ENCODE results near the gene ATP6V1A.
A peak's percentile ranks its signal among the peaks of the same experiment; 100 is the strongest.

Gene ATP6V1A

DNA sequence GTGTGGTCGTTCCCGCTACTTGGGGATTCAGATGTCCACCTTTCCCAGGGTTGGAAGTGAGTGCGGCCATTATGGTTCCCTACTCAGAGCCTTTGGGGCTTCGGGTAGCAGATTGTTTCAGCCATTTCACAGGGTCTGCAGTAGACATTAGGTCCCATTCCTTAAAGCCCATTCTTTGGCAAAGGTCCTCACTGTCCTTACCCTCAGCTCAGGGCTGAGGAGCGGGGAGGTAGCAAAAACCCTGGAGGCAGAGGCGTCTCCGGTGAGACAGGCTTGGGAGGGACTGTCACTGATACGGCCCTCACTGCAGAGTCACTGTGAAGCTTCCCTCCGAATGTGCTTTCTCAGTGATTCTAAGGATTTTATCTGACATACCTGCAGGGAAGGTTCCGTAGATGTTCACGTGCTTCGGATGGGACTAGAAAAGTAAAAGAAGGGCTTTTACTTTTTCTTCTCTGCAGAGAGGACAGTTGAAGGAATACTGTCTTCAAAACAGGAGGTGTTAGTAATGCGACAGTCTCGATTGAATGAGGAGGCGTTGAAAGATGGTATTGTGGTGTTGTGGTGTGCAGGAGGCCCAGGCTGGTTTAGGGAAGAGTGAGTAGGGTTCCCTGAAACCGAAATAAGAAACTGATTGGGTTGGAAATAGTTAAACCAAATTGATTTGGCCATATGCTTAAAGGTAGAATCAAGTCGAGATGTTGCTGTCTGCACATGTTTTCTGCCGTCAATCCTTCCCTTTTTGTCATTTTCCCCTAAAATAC is 630 bp downstream of the ATP6V1A start:
- DNase-seq (ENCODE audit: low read depth), result peak; percentile 27

DNA sequence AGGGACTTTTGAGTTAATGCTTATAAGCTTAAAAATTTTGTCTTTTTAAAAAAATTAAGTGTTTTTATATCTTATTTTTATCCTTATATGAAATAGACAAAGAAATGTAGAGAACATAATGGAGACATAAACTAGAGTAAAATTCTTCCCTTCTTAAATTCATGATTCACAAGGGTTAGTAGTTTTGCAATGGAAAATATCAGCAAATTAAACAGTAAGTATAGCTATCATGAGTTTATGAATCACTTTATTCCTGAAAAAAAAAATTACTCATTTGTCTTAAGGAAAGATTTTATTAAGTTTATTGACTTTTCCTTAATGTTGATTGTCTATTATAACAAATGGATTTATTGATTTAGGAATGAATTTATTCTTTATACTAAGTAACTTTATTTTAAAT is 4.3 kb downstream of the ATP6V1A start:
- DNase-seq (ENCODE audit: low read depth), result no peak

DNA sequence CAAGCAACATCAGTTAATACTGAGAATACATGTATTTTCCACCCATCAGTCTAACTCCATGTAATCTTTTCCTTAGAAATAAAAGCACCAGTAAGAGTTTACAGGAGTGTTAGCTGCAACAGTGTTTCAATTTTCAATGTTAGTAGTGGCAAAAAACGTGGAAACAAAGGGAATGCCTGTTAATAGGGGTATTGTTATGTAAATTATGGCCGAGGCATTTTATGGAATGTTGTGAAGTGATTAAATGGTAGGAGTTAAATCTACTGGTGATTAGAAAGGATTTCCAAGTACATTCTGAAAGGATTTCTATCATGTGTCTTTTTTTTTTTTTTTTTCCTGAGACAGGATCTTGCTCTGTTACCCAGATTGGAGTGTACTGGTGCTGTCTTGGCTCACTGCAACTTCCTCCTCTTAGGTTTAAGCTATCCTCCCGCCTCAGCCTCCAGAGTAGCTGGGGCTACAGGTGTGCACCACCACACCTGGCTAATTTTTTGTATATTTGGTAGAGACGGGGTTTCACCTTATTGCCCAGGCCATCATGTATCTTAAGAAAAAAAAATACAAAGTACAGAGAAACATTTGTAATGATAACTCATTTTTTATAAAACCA is 6.6 kb downstream of the ATP6V1A start:
- no peak for DNase-seq (ENCODE audit: low read depth)

DNA sequence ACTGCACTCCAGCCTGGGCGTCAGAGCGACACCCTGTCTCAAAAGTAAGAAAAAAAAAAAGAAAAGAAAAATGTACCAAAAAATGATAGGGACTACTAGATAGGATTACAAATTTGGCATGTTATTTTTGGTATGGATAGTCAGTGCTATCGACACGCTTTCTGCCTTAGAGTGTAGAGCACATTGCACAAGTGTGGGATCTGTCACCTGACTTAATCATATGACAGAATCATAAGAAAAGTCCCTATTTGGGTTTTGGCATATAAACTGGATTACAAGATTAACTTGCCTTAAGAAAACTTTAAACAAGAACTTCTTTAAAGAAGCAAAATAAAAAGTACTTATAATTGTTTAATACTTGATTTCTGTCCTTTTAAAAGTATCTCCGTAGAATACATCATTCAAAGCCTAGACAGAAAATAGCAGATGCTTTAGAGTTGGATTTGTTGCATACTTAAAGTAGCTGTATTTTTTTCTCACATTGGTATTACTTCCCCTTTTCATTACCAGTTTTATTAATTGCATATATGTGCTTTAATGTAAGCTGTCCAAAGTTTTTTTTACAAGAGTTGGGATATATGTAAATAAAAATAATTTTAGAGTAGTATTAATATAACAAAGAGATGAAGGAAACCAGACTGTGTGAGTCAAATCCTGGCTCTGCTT is 7.8 kb downstream of the ATP6V1A start:
- no peak for DNase-seq (ENCODE audit: low read depth)

DNA sequence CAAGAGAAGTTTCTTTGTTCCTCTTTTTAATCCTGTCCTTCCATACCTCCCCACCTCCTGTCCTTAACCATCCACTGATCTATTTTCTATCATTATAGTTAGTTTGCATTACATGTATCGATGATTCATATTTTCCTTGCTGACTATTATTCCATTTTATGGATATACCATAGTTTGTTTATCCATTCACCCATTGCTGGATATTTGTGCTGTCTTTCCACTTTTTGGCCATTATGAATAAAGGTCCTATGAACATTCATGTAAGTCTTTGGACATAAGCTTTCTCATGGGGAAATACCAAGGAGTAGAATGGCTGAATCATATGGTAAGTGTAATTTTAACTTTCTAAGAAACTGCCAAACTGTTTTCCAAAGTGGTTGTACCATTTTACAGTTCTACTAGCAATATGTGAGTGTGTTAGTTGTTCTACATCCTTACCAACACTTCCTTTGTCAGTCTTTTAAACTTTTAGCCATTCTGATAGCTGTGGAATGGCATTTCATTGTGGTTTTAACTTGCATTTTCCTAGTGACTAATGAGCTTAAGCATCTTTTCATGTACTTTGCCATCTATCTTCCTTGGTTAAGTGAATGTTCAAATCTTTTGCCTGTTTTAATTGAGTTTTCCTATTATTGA is 11.7 kb downstream of the ATP6V1A start:
- peak; percentile 91 for DNase-seq (ENCODE audit: low read depth)

DNA sequence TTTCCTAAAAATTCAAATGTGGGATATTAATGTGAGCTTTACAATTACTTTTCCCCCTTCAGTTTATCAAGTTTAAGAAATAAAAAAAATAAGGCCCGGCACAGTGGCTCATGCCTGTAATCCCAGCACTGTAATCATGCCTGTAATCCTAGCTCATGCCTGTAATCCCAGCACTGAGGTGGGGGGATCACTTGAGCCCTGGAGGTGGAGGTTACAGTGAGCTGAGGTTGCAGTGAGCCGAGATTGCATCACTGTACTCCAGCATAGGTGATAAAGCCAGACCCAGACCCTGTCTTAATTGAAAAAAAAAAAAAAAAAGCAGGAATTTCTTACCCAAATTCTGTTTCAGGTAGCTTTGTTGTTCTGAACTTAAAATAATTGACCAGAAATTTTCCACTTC is 17.9 kb downstream of the ATP6V1A start:
- no peak for DNase-seq (ENCODE audit: low read depth)

DNA sequence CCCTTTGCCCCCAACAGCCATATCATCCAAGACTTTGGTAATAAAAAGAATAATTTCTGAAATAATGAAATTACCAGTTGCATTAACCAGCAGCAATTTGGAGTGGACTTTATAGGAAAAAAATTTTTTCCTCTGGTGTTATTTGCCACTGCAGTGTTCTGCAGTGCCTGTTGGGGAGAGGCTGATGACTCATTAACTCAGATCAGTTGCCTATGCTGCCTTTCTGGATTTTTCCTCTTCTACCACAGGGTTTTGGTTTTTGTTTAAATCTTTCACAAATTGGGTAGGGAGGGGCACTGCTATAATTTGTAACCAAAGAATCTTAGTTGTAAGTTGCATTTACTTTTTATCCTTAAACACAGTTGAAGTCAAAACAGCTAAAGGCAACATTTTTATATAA is 22.7 kb downstream of the ATP6V1A start:
- peak; percentile 71 for DNase-seq (ENCODE audit: low read depth)

DNA sequence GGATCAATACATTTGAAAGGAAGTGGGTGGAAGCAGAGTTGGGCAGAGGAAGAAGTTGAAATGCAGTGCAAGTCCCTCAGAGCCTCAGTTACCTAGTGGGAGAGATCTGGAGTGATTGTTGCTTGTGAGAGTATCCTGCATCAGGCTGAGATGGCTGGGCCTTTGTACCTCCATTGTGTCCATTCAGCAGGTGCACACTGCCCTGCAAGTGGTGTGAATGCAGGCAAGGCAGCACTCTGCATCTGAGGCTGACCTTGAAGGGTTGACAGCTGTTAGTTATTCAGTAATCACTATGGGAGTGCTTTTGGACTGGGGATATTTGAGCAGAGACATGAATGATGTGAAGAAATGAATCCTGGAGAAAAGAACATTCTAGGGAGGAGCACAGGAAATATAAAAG is 25.2 kb downstream of the ATP6V1A start:
- no peak for DNase-seq (ENCODE audit: low read depth)

DNA sequence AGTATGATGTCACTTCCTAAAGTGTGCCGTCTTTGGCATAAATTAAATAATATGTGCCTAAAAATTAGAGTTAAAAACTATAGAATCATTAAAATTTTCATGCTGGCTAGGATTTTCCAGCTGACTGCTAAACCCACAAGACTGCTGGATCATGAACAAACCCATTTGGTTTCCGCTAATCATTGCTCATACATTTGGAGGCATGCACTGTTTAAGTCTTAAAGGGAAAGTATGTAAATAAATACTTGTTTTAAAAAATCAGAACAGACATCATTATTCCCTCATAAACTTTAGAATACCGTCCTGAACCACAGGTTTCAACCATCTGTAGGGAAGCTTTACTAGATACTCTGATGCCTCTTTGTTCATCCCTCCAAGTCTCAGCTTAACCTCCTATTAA is 26.5 kb downstream of the ATP6V1A start:
- DNase-seq (ENCODE audit: low read depth), result peak; percentile 86

DNA sequence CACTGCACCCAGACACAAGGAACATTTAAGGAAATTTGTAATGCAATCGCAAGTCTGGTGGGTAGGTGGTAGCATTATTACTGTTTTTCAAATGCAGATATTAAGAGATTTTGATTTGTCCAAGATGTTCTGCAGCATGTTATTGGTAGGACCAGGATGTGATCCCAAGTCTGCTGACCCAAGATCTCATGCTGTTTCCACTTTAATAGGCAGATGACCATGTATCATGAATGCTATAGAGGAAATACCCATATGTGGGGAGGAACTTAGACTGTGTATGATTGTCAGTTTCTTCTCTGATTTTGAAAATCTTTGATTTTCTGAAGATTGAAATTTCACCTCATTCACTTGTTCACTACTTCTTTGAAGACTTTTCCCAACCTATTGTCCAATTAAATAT is 28.7 kb downstream of the ATP6V1A start:
- DNase-seq (ENCODE audit: low read depth), result no peak

DNA sequence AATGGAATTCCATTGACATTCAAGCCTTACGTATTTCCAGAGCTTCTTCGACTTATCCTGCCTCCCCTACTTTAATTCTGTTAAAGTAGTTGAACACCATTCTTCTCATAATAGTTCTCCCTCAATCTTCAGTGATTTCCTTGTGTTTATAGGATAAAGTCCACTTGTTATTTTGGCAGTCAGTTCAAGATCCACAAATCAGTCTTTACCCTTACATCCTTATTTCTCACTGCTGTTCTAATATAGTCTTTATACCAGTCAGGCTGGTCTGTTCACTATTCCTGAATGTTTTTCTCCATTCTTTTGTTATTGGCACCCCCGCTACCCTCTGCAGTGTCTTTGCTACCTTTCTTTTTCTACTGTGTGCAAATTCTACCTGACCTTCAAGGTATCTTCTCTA is 29.7 kb downstream of the ATP6V1A start:
- no peak for DNase-seq (ENCODE audit: low read depth)

DNA sequence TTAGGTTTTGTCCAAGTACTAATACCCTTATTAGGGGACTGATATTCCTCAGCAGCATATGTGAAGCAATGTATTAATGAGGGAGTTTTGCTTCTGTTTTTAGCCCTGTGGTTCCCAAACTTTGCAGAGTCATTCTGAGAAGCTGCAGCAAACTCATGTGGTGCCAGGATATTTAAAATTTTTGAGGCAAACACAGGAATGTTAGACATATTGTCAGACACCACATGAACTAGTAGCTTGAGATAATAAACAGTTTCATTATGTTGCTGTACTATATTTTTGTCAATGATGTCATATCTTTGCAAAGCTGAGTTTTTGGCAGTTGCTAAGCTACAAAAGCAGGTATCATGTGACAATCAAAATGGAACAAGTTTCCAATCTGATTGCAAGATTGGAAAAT is 36.6 kb downstream of the ATP6V1A start:
- DNase-seq (ENCODE audit: low read depth), result peak; percentile 99

DNA sequence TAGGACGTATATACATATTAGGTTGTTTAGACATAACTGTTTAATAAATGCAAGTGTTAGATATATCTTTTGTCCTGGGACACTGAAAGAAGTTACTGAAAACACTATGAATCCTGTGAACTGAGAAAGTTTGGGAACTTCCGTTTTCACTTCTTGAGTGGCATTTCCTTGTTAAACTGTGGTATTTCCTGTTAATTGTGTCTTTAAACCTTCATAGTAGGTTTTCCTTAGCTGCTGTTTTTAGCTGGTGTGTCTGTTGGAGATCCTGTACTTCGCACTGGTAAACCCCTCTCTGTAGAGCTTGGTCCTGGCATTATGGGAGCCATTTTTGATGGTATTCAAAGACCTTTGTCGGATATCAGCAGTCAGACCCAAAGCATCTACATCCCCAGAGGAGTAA is 37.1 kb downstream of the ATP6V1A start:
- peak; percentile 36 for DNase-seq (ENCODE audit: low read depth)

DNA sequence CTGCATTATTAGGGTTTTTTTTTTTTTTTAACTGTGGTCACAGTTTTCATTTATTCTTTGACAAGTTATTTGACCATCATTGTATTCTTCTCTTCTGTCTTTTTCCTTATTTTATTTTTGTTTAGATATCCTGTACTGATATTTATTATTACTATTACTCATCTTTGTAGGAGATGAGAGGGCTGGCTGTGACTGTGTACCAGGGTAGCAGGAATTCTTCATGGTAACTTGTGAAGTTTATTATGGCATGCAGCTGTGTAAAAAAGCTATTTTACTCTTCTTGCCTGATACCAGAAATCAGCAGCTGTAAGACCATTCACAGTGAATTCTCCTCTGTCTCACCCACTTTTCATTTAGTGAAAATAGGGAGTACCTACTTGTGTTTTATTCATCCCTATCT is 44.5 kb downstream of the ATP6V1A start:
- peak; percentile 43 for DNase-seq (ENCODE audit: low read depth)

DNA sequence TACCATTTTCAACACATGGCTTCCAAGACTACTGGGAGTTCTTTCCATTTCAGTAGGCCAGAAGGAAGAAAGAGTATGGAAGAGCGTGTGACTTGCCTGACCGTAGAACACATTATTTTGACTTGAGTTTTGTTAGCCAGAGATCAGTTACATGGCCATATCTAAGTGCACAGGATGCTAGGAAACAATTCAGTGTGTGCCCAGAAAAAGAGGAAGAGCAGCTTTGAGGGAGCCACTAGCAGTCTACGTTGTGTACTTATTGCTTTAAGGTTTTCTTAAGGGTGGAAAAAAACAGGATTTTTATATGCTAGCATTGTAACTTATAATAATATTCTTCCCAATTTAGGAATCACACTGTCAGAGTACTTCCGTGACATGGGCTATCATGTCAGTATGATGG is 47.7 kb downstream of the ATP6V1A start:
- no peak for DNase-seq (ENCODE audit: low read depth)

DNA sequence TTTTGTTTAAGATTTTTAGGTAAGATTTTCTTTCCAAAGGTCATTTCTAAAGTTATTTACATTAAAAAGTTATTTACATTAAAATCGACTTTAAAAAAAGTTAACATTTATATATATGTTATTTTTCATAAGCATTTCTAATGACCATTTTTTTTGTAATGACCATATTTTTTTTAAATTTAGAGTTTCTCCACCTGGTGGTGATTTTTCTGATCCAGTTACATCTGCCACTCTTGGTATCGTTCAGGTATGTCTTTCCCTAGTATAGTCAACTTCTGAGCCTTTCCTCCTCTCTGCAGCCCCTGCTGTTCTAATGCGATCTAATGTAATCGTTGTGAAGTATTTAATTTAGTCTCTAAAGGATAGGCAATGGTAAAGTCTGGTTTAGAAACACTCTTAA is 48.9 kb downstream of the ATP6V1A start:
- DNase-seq (ENCODE audit: low read depth), result no peak

DNA sequence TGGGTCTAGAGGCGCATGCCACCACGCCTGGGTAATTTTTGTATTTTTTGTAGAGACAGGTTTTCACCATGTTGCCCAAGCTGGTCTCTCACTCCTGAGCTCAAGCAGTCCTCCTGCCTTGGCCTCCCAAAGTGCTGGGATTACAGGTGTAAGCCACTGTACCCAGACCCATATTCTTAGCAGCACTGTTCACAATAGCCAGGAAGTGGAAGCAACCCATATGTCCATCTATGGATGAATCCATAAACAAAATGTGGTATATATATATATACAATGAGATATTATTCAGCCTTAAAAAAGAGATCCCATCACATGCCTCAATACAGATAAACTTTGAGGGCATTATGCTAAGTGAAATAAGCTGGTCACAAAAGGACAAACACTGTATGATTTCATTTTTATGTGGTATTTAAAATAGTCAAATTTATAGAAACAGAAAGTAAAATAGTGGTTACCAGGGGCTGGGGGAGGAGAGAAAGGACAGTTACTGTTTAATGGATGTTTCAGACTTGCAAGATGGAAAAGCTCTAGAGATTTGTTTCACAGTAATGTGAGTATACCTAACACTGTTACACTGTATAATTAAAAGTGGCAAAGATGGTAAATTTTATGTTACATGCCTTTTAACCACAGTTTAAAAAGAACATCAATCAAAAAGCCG is 56.1 kb downstream of the ATP6V1A start:
- no peak for DNase-seq (ENCODE audit: low read depth)

DNA sequence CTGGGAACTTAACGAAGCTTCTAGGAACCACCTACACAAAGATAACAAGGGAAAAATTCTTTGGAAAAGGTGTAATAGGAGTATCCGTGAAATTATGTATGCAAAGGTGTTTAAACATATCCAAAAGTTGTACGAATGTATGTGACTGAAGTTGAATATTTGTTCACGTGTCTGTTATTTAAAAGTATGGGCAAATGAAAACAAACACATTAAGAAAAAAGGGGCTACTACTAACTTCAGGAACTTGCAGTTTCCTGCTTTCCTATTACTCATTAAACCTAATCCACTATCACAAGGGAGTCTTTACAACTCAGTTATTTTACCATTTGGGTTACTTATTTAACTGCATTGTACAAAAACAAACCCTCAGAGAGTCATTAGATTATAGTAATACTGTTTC is 57.8 kb downstream of the ATP6V1A start:
- no peak for DNase-seq (ENCODE audit: low read depth)

DNA sequence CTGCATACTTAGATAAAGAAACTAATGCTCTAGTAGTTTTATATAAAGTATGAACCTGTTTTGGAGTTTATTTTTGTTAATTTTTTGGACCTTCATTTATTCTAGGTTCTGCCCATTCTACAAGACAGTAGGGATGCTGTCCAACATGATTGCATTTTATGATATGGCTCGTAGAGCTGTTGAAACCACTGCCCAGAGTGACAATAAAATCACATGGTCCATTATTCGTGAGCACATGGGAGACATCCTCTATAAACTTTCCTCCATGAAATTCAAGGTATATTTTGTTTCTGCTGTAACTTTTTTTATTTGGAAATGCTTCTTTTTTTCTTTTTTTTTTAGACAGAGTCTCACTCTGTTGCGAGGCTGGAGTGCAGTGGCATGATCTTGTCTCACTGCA is 58.4 kb downstream of the ATP6V1A start:
- DNase-seq (ENCODE audit: low read depth), result no peak

DNA sequence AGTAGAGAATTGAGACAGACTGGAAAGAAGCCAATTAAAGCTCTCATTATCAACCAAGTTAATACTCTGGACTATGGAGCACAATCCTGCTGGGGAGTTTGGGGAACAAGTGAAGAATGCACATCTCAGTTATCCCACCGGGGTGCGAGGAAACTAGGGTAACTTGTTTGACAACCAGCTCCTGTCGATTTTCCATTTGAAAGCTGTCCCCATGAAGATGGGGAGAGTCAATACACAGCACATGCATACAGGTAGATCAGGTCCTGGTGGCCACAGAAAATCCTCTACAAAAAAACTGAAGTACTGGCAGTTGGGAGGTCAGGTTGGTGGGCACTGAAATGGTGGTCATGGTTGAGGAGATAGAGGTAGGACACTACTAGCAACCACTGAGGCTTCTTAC is 66.0 kb downstream of the ATP6V1A start:
- no peak for DNase-seq (ENCODE audit: low read depth)

DNA sequence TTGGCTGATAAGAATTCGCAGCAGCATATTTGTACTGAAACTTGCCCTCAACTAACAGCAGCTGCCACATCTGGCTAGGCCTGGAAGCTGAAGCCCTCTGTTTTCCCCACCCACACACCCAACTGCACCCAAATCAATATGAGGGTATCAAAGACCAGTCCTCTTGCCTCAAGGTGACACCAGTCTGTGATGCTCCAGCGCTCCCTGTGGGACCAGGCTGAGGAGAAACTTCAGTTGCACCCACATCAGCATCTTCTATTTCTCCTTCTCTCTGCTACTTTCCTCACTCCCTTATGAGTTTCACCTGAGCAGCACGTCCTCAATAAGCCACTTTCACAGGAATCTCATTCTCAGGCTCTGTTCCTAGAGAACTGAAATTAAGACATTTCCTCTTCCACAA is 73.0 kb downstream of the ATP6V1A start:
- no peak for DNase-seq (ENCODE audit: low read depth)

DNA sequence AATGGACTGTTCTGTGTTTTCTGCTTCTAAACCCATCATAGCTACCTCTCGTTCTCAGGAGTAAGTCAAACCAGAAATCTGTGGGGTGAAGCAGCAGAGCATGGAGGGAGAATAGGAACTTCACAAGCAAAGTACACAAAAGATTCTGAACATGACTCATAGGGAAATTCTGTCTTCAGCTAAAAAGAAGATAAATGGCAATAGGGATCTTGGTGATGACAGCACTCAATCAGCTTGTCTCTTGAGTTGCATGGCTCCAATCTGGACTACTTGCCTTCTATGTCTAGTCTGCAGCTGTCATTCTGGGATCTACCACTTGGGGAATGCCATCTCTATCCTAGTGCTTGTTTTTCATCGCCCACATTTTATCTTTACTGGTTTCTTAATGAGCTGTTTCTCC is 78.3 kb downstream of the ATP6V1A start:
- DNase-seq (ENCODE audit: low read depth), result peak; percentile 53

DNA sequence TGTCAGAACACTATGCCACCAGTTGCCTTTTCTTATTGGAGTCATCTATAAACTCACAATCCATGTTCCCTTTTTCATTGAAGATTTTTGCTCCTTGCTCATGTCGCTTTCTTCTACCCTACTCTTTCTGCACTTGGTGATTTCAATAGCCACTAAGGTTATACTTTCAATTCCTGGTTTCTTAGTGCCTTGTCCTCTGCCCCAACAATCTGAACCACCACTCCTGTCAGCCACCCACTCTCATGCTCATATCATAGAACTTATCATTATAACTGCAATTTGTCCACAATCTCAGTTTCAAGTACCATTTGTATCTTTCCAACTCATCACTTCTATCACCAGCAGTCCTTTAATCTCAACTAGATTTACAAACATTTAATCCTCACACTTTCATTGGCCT is 81.8 kb downstream of the ATP6V1A start:
- DNase-seq (ENCODE audit: low read depth), result no peak
